OCI-LY7 (cell line): ENCODE results near the gene DIS3L. TPM values are rescaled to one million over a fixed set of nuclear protein-coding genes. Genes with fewer than 3 reads are reported as not detected.

ENCODE experiments used
- BruUV-seq: library from RNA; stranded (reverse); fragments of 400-500 nt; replicated peaks from 2 replicates; lab custom pipeline; 2021; lab: Mats Ljungman, UMichigan
- CTCF ChIA-PET: fragments of 300-600 bp; sonication (Branson Sonifier 250); formaldehyde crosslinking; loops from one replicate; lab custom pipeline; 2022; ENCODE audit warnings: antibody characterized with exemption; ENCODE audit not compliant: unreplicated experiment; lab: Charles Lee
- POLR2A ChIA-PET: fragments of 300-600 bp; sonication (Branson Sonifier 250); formaldehyde crosslinking; loops from one replicate; lab custom pipeline; 2022; ENCODE audit warnings: antibody characterized with exemption; lab: Charles Lee
- DNase-seq: peaks from one replicate; pipeline ENCODE4 v3.0.0-alpha.2; 2015; ENCODE audit warnings: low spot score
- H2AFZ ChIP-seq: fragments of 200-600 bp; sonication (generic), shearing (Covaris generic); 2 replicates; pipeline ENCODE4 v1.6.1; 2014; ENCODE audit warnings: mild to moderate bottlenecking, antibody characterized with exemption, low read length, moderate library complexity
- H3K27ac ChIP-seq: fragments of 200-600 bp; sonication (generic); 2 replicates; pipeline ENCODE4 v1.5.1; 2014; ENCODE audit warnings: mixed run types, low read depth, mild to moderate bottlenecking, moderate library complexity, low read length, inconsistent platforms; ENCODE audit not compliant: poor library complexity, severe bottlenecking
- H3K36me3 ChIP-seq: fragments of 200-600 bp; sonication (generic); 2 replicates; pipeline ENCODE4 v1.6.1; 2014; ENCODE audit warnings: mild to moderate bottlenecking, antibody characterized with exemption, low read length, moderate library complexity, mixed read lengths; ENCODE audit not compliant: insufficient read depth
- H3K4me1 ChIP-seq: fragments of 200-600 bp; sonication (generic); 2 replicates; pipeline ENCODE4 v1.5.1; 2014; ENCODE audit warnings: mild to moderate bottlenecking, low read length; ENCODE audit not compliant: insufficient read depth, poor library complexity, severe bottlenecking
- H3K4me2 ChIP-seq: fragments of 200-600 bp; sonication (generic); 2 replicates; pipeline ENCODE4 v1.6.1; 2014; ENCODE audit warnings: mild to moderate bottlenecking, low read length
- H3K4me3 ChIP-seq: fragments of 200-600 bp; sonication (generic); 2 replicates; pipeline ENCODE4 v1.5.1; 2014; ENCODE audit warnings: mild to moderate bottlenecking, low read depth, low read length; ENCODE audit not compliant: poor library complexity, severe bottlenecking
- H3K79me2 ChIP-seq: fragments of 200-600 bp; sonication (generic); 2 replicates; pipeline ENCODE4 v1.6.1; 2016; ENCODE audit warnings: low read depth, mild to moderate bottlenecking, low read length, moderate library complexity, mixed read lengths; ENCODE audit not compliant: insufficient read depth
- H3K9me2 ChIP-seq: fragments of 200-600 bp; sonication (generic); 2 replicates; pipeline ENCODE4 v1.6.1; 2016; ENCODE audit warnings: mild to moderate bottlenecking, low read length, mixed read lengths; ENCODE audit not compliant: insufficient read depth
- H3K9me3 ChIP-seq: fragments of 200-600 bp; sonication (generic); 2 replicates; pipeline ENCODE4 v1.6.1; 2014; ENCODE audit warnings: mild to moderate bottlenecking, mixed run types, low read length, mixed read lengths
- H4K20me1 ChIP-seq: fragments of 200-600 bp; sonication (generic); 2 replicates; pipeline ENCODE4 v1.6.1; 2014; ENCODE audit warnings: mild to moderate bottlenecking, antibody characterized with exemption, low read length, moderate library complexity, mixed read lengths; ENCODE audit not compliant: insufficient read depth
- CTCF ChIP-seq: fragments of 200-600 bp; sonication (generic); conservative IDR thresholded peaks from 2 replicates; pipeline ENCODE4 v1.5.1; 2014; ENCODE audit warnings: mild to moderate bottlenecking, antibody characterized with exemption, low read length, moderate library complexity, mixed read lengths
- EZH2phosphoT487 ChIP-seq: fragments of 200-600 bp; sonication (generic); IDR thresholded peaks from 2 replicates; pipeline ENCODE4 v1.6.1; 2018; ENCODE audit warnings: low read depth, borderline replicate concordance, mild to moderate bottlenecking, mixed run types, antibody characterized with exemption, low read length, moderate library complexity, mixed read lengths
- intact Hi-C: fragments of 100-400 bp; cut with micrococcal nuclease; formaldehyde crosslinking; loops from one replicate; pipeline ENCODE4 v1.10.0; 2022; ENCODE audit not compliant: unreplicated experiment
- total RNA-seq, 2 experiments: library from RNA; depleted of rRNA in 1 of 2; stranded (reverse); fragments of >200 nt in 1 of 2; shearing (Covaris generic) in 1 of 2; gene quantifications; 2 replicates each; pipeline ENCODE4 v1.2.3, GENCODE V29; 2014 to 2022

DIS3L gene
- total RNA-seq, 2 experiments from 2014 or later: 33.9 to 67.6 TPM

GRCh38 chr15:66278671-66279070 is 14.7 kb upstream of the DIS3L start:
- no peak overlapping the region for H3K4me3 ChIP-seq
- ChIA-PET POLR2A (interaction anchor here (0.9 kb wide), 1 partner anchor 8 kb away, joined by 8 read pairs; no protein-coding TSS in a partner anchor), CTCF (no interaction called here)
- BruUV-seq: no TSS peak
- intact Hi-C loops: no loop called here
- DNase-seq: no peak
- no peaks in the 10 kb centered on the region for H3K9me2 ChIP-seq
- H3K79me2 ChIP-seq: no peaks in the 10 kb centered on the region
- H2AFZ ChIP-seq: no peak overlapping the region
- H3K4me1 ChIP-seq: no peaks in the 10 kb centered on the region
- H3K27ac ChIP-seq: no peak overlapping the region
- no peaks in the 10 kb centered on the region for H3K36me3 ChIP-seq
- no peaks in the 10 kb centered on the region for H3K9me3 ChIP-seq
- TF ChIP-seq CTCF (no peak), EZH2phosphoT487 (no peak)
- no peaks in the 10 kb centered on the region for H4K20me1 ChIP-seq
- H3K4me2 ChIP-seq: no peak overlapping the region

GRCh38 chr15:66284271-66284670 is 9.1 kb upstream of the DIS3L start:
- H3K9me2 ChIP-seq: no peaks in the 10 kb centered on the region
- no peaks in the 10 kb centered on the region for H3K79me2 ChIP-seq
- DNase-seq: no peak
- ChIA-PET POLR2A (no interaction called here), CTCF (interaction anchor here (0.5 kb wide), 1 partner anchor 305 kb away, joined by 3 read pairs; no protein-coding TSS in a partner anchor)
- no peak overlapping the region for H3K27ac ChIP-seq
- H4K20me1 ChIP-seq: no peaks in the 10 kb centered on the region
- no peaks in the 10 kb centered on the region for H3K36me3 ChIP-seq
- H3K4me1 ChIP-seq: no peaks in the 10 kb centered on the region
- BruUV-seq: no TSS peak
- TF ChIP-seq EZH2phosphoT487: no peak
- TF ChIP-seq CTCF: no peak
- H2AFZ ChIP-seq: no peak overlapping the region
- H3K4me3 ChIP-seq: no peak overlapping the region
- no peaks in the 10 kb centered on the region for H3K9me3 ChIP-seq
- intact Hi-C loops: loop anchor here (10.0 kb wide), 1 partner anchor 169 kb away; no protein-coding TSS in a partner anchor
- H3K4me2 ChIP-seq: no peak overlapping the region

- no peak for DNase-seq
- no peaks in the 10 kb centered on the region for H3K36me3 ChIP-seq
- TF ChIP-seq EZH2phosphoT487 (no peak), CTCF (no peak)
- no peak overlapping the region for H3K27ac ChIP-seq
- no peaks in the 10 kb centered on the region for H4K20me1 ChIP-seq
- no TSS peak for BruUV-seq
- ChIA-PET CTCF (no interaction called here), POLR2A (interaction anchor here (0.6 to 0.7 kb wide), 2 partner anchors 27 to 108 kb away, joined by 3 read pairs; no protein-coding TSS in a partner anchor)
- no peaks in the 10 kb centered on the region for H3K9me3 ChIP-seq
- no peaks in the 10 kb centered on the region for H3K4me1 ChIP-seq
- no peak overlapping the region for H2AFZ ChIP-seq
- H3K9me2 ChIP-seq: no peaks in the 10 kb centered on the region
- intact Hi-C loops: loop anchor here (2.0 to 10.0 kb wide), 2 partner anchors 171 to 303 kb away; no protein-coding TSS in a partner anchor
- H3K79me2 ChIP-seq: no peaks in the 10 kb centered on the region
- no peak overlapping the region for H3K4me2 ChIP-seq
- no peak overlapping the region for H3K4me3 ChIP-seq
Observed at GRCh38 chr15:66285533-66286280, 7.7 kb upstream of the DIS3L start.
